Measurements from ENCODE around the gene WDFY1. TPM values are rescaled to one million over a fixed set of nuclear protein-coding genes. Genes with fewer than 3 reads are reported as not detected.
A peak's percentile ranks its signal among the peaks of the same experiment; 100 is the strongest.

WDFY1 gene
- total RNA-seq, 1 donor from 2014 or later = 26.2 TPM

DNA sequence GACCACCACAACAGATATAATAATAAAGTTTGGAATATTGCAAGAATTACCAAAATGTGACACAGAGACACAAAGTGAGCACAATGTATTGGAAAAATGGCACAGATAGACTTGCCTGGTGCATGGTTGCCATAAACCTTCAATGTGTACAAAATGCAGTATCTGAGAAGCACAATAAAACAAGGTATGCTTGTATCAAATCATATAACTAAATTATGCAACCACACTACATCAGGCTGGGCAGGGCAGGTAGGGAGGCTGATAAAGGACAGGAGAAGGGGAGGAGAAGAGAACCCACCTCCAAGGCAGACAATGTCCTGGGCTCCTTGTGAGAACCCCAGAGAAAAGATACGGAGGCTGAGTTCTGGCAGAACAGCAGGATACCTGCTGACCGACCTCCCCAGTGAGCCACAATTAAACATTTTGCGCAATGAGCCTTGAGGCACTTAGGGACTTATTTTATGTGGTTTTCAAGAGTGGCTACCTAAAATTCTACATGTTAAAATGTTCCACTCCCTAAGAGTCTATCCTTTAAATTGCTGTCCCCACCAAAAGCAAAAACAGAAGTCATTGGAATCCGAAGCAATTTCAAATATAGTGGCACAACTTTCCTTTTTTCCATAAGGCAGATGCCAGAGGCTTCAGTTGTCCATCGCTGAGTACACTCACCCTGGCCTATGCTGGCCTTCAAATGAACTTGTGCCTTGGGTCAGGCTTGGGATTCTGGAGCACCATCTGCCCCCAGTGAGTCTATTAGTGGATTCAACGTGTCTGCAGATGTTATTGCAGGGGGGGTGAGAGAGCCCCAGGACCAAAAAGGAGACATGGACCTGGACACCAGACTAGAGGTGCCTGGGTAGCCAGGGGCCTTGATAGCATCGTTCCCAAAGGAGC lies 16.8 kb downstream of the WDFY1 start:
- Histone ChIP-seq H3K27ac (no peak overlapping the region), H3K9me3 (peaks cover 7 to 11% of the 10 kb centered on the region in 2 donors), H3K36me3 (no peaks in the 10 kb centered on the region), H3K4me3 (no peak overlapping the region), H3K27me3 (no peaks in the 10 kb centered on the region), H3K4me1 (peaks cover 0 to 22% of the 10 kb centered on the region in 2 donors)
- intact Hi-C loops (cut with DNase I) = no loop called here
- no peak for DNase-seq (ENCODE audit: low spot score in 2 of 2)
- TF ChIP-seq, protein P1, sequence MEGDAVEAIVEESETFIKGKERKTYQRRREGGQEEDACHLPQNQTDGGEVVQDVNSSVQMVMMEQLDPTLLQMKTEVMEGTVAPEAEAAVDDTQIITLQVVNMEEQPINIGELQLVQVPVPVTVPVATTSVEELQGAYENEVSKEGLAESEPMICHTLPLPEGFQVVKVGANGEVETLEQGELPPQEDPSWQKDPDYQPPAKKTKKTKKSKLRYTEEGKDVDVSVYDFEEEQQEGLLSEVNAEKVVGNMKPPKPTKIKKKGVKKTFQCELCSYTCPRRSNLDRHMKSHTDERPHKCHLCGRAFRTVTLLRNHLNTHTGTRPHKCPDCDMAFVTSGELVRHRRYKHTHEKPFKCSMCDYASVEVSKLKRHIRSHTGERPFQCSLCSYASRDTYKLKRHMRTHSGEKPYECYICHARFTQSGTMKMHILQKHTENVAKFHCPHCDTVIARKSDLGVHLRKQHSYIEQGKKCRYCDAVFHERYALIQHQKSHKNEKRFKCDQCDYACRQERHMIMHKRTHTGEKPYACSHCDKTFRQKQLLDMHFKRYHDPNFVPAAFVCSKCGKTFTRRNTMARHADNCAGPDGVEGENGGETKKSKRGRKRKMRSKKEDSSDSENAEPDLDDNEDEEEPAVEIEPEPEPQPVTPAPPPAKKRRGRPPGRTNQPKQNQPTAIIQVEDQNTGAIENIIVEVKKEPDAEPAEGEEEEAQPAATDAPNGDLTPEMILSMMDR (IDR thresholded peaks at IDR 0.05) = no peak

DNA sequence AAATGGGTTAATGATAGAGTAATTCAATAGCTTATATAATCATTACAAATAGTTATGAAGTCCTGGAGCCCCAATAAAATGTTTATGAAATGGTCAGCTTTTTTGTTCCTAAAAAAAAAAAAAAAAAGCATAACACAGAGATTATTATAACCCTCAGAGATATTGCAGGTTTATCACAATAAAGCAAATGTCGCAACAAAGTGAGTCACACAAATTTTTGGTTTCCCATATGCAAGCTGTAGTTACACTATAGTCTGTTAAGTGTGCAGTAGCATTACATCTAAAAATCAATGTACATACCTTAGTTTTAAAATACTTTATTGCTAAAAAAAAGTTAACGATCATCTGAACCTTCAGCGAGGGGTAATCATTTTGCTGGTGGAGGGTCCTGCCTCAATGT lies 20.0 kb downstream of the WDFY1 start:
- no peaks in the 10 kb centered on the region for H3K27me3 ChIP-seq
- TF ChIP-seq, protein P1 (IDR thresholded peaks at IDR 0.05) = no peak
- intact Hi-C loops (cut with DNase I) = no loop called here
- no peak overlapping the region for H3K27ac ChIP-seq
- DNase-seq (ENCODE audit: low spot score in 2 of 2) = no peak
- H3K4me3 ChIP-seq = no peak overlapping the region
- peaks cover 7 to 11% of the 10 kb centered on the region in 2 donors for H3K9me3 ChIP-seq
- no peaks in the 10 kb centered on the region for H3K36me3 ChIP-seq
- peaks cover 0 to 6% of the 10 kb centered on the region in 2 donors for H3K4me1 ChIP-seq

DNA sequence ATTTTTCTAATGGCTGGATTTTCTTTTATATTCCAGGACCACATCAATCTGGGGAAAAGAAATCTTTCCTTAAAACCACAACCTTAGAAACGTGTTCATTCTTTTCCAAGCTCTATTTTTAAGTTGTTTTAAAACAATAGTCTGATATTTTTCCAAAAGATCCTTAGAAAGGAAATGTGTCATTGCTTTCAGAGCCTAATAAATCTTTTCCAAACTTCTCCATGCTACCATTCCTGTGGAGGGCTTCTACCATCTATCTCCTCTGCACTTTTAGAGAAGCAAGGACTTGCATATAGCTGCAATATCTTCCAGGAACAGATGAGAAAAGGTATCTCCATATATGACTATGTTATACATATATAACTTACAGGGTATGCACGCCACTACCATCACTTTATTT lies 21.2 kb downstream of the WDFY1 start:
- DNase-seq (ENCODE audit: low spot score in 2 of 2) = no peak
- TF ChIP-seq, protein P1 (IDR thresholded peaks at IDR 0.05) = no peak
- Histone ChIP-seq H3K9me3 (peaks cover 7 to 11% of the 10 kb centered on the region in 2 donors), H3K27me3 (no peaks in the 10 kb centered on the region), H3K36me3 (no peaks in the 10 kb centered on the region), H3K4me1 (peaks cover under 1 to 12% of the 10 kb centered on the region in 2 donors), H3K27ac (peak overlapping the region in 1 of 2 donors; percentile 2), H3K4me3 (no peak overlapping the region)
- intact Hi-C loops (cut with DNase I) = no loop called here

DNA sequence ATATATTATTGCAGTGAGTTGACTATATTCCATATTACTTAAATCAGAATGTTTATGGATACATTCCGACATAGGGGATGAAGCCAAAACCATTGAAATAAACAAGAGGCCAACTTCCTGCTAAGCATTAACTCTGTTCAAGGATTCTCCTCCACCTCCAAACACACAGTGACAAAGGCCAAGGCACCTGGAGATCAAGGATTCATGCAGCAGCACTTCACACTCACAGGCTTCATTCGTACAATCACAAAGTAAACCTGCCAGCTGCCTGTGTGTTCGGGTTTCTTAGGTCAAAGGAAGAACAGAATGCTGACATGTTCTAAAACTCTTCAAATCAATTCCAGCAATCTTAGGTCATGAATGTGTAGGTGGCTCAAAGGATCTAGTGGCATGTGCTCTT lies 22.8 kb downstream of the WDFY1 start:
- H3K27me3 ChIP-seq = no peaks in the 10 kb centered on the region
- H3K4me3 ChIP-seq = no peak overlapping the region
- H3K36me3 ChIP-seq = peaks cover 0 to 5% of the 10 kb centered on the region in 2 donors
- intact Hi-C loops (cut with DNase I) = no loop called here
- no peak overlapping the region for H3K27ac ChIP-seq
- TF ChIP-seq, protein P1 (IDR thresholded peaks at IDR 0.05) = no peak
- H3K9me3 ChIP-seq = peaks cover 6% of the 10 kb centered on the region in 2 donors
- peaks cover 4 to 14% of the 10 kb centered on the region in 2 donors for H3K4me1 ChIP-seq
- no peak for DNase-seq (ENCODE audit: low spot score in 2 of 2)

DNA sequence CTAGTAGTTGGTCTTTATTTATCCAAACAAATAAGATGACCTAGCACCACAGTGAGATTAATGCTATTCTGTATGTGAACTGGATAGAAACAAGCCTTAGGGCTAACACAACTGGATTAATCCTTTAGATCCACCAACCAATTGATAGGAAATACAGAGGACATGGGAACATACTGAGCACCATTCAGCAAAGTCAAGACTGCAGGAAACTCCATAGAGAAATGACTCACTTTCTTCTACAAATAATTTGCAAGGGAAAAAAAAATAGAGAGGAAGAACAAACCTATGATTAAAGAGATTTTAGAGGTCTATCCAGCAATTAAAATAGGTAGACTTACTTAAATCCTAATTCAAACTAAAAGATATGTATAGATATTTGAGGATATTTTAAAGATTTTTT lies 23.9 kb downstream of the WDFY1 start:
- H3K4me1 ChIP-seq = peaks cover 4 to 14% of the 10 kb centered on the region in 2 donors
- no peak for DNase-seq (ENCODE audit: low spot score in 2 of 2)
- no peak overlapping the region for H3K27ac ChIP-seq
- no peaks in the 10 kb centered on the region for H3K9me3 ChIP-seq
- H3K27me3 ChIP-seq = no peaks in the 10 kb centered on the region
- TF ChIP-seq, protein P1 (IDR thresholded peaks at IDR 0.05) = no peak
- H3K4me3 ChIP-seq = no peak overlapping the region
- intact Hi-C loops (cut with DNase I) = no loop called here
- peaks cover 0 to 16% of the 10 kb centered on the region in 2 donors for H3K36me3 ChIP-seq

Measured in ascending aorta (tissue), 2 donors.